Measurements from ENCODE around the gene GRK5. TPM values are rescaled to one million over a fixed set of nuclear protein-coding genes. Genes with fewer than 3 reads are reported as not detected.
"Not testable (repeated sequence)": the region's sequence is repeated elsewhere in the genome, so short reads cannot be mapped to it uniquely, and the experiment has no call there.

GRK5 gene
- total RNA-seq, 1 donor from 2014 or later, result 2.8 TPM

- Histone ChIP-seq H3K36me3 (ENCODE audit: control insufficient read depth, insufficient read depth, low read length) (no peaks in the 10 kb centered on the region), H3K4me3 (ENCODE audit: low read depth, low read length) (no peak overlapping the region), H3K27me3 (ENCODE audit: control insufficient read depth, insufficient read depth, low read length) (no peaks in the 10 kb centered on the region)
- no peak for DNase-seq (ENCODE audit: low read depth)
- TF ChIP-seq, protein P1, sequence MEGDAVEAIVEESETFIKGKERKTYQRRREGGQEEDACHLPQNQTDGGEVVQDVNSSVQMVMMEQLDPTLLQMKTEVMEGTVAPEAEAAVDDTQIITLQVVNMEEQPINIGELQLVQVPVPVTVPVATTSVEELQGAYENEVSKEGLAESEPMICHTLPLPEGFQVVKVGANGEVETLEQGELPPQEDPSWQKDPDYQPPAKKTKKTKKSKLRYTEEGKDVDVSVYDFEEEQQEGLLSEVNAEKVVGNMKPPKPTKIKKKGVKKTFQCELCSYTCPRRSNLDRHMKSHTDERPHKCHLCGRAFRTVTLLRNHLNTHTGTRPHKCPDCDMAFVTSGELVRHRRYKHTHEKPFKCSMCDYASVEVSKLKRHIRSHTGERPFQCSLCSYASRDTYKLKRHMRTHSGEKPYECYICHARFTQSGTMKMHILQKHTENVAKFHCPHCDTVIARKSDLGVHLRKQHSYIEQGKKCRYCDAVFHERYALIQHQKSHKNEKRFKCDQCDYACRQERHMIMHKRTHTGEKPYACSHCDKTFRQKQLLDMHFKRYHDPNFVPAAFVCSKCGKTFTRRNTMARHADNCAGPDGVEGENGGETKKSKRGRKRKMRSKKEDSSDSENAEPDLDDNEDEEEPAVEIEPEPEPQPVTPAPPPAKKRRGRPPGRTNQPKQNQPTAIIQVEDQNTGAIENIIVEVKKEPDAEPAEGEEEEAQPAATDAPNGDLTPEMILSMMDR (IDR thresholded peaks at IDR 0.05; ENCODE audit: insufficient read depth, low read length, poor library complexity, severe bottlenecking), result no peak
Observed at GRCh38 chr10:119254335-119254734, 47.0 kb downstream of the GRK5 start.

GRCh38 chr10:119256030-119256429, 48.7 kb downstream of the GRK5 start:
- Histone ChIP-seq H3K27me3 (ENCODE audit: control insufficient read depth, insufficient read depth, low read length) (no peaks in the 10 kb centered on the region), H3K4me3 (ENCODE audit: low read depth, low read length) (no peak overlapping the region), H3K36me3 (ENCODE audit: control insufficient read depth, insufficient read depth, low read length) (no peaks in the 10 kb centered on the region)
- TF ChIP-seq, protein P1 (IDR thresholded peaks at IDR 0.05; ENCODE audit: insufficient read depth, low read length, poor library complexity, severe bottlenecking), result no peak
- no peak for DNase-seq (ENCODE audit: low read depth)

DNA sequence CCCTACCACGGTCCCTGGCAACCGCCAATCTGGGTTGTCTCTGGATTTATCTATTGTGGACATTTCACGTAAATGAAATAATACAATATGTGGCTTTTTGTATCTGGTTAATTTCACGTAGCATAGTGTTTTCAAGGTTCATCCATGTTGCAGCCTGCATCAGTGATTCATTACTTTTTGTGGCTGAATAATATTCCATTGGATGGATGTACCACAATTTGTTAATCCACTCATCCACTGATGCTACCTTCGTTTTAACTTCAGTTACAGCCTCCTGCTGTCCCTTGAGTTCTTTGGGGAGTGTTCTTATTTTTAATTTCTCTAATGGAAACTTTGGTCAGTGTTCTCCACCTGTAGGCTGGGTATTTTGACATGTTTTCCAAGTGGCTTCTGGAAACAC, 49.5 kb downstream of the GRK5 start:
- H3K4me3 ChIP-seq (ENCODE audit: low read depth, low read length), result no peak overlapping the region
- TF ChIP-seq, protein P1 (IDR thresholded peaks at IDR 0.05; ENCODE audit: insufficient read depth, low read length, poor library complexity, severe bottlenecking), result no peak
- H3K27me3 ChIP-seq (ENCODE audit: control insufficient read depth, insufficient read depth, low read length), result no peaks in the 10 kb centered on the region
- H3K36me3 ChIP-seq (ENCODE audit: control insufficient read depth, insufficient read depth, low read length), result no peaks in the 10 kb centered on the region
- DNase-seq (ENCODE audit: low read depth), result no peak

DNA sequence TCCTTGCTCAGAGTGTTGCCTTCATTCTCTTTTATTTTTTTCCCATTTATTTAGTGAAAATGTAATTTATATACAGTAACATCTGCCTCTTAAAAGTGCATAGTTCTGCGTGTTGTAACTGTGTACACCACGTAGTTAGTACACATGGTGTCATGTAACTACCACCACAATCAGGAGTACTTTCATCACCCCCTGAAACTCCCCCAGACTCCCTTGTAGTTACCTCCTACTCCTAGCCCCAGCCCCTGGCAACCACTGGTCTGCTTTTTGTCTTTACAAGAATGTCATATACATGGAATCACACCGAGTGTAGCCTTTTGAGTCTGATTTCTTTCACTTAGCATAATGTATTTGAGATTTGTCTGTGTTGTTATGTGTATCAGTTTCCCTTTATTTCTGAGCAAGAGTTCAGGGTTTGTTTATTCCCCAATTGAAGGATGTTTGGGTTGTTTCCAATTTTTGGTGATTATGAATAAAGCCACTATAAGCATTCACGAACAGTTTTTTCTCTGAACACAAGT, 50.6 kb downstream of the GRK5 start:
- Histone ChIP-seq H3K4me3 (ENCODE audit: low read depth, low read length) (no peak overlapping the region), H3K36me3 (ENCODE audit: control insufficient read depth, insufficient read depth, low read length) (no peaks in the 10 kb centered on the region), H3K27me3 (ENCODE audit: control insufficient read depth, insufficient read depth, low read length) (no peaks in the 10 kb centered on the region)
- no peak for DNase-seq (ENCODE audit: low read depth)
- TF ChIP-seq, protein P1 (IDR thresholded peaks at IDR 0.05; ENCODE audit: insufficient read depth, low read length, poor library complexity, severe bottlenecking), result no peak

DNA sequence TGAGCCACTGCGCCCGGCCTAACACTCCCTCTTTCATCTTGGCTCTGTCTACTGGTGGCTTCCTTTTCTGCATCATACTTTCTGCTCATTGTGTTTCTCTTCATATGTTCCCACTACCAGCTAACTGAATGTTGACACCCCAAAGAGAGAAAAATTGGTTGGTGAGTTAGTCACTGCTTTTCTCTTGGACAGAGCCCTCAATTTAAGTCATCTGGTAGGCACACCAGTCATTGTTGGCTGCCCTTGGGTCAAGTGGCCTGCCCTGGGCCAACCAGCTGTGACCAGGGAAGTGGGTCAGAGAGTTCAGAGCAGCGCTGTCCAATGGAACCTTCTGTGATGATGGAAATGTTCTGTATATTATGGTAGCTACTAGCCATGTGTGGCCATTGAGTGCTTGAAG, 52.0 kb downstream of the GRK5 start:
- Histone ChIP-seq H3K4me3 (ENCODE audit: low read depth, low read length) (no peak overlapping the region), H3K36me3 (ENCODE audit: control insufficient read depth, insufficient read depth, low read length) (no peaks in the 10 kb centered on the region), H3K27me3 (ENCODE audit: control insufficient read depth, insufficient read depth, low read length) (no peaks in the 10 kb centered on the region)
- no peak for DNase-seq (ENCODE audit: low read depth)
- TF ChIP-seq, protein P1 (IDR thresholded peaks at IDR 0.05; ENCODE audit: insufficient read depth, low read length, poor library complexity, severe bottlenecking), result no peak

DNA sequence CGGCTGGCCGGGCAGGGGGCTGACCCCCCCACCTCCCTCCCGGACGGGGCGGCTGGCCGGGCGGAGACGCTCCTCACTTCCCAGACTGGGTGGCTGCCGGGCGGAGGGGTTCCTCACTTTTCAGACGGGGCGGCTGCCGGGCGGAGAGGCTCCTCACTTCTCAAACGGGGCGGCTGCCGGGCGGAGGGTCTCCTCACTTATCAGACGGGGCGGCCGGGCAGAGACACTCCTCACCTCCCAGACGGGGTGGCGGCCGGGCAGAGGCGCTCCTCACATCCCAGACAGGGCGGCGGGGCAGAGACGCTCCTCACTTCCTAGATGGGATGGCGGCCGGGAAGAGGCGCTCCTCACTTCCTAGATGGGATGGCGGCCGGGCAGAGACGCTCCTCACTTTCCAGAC, 53.6 kb downstream of the GRK5 start:
- H3K4me3 ChIP-seq (ENCODE audit: low read depth, low read length); H3K36me3 ChIP-seq (ENCODE audit: control insufficient read depth, insufficient read depth, low read length); DNase-seq (ENCODE audit: low read depth); H3K27me3 ChIP-seq (ENCODE audit: control insufficient read depth, insufficient read depth, low read length): not testable (repeated sequence)
